Measurements from ENCODE around the gene MYO1F. TPM values are rescaled to one million over a fixed set of nuclear protein-coding genes. Genes with fewer than 3 reads are reported as not detected.
"Not testable (repeated sequence)": the region's sequence is repeated elsewhere in the genome, so short reads cannot be mapped to it uniquely, and the experiment has no call there.

MYO1F gene
- total RNA-seq, result 0.21 TPM in 1 of 2 replicates, not detected in the other
- polyA plus RNA-seq (2012), result 1.7 TPM

- DNase-seq (ENCODE audit: low read depth), result no peak
These were observed at the start of gene MYO1F for GRCh38 chr19:8577247-8577646. MYO1F (minus strand) TSS chr19:8577442; CDS start chr19:8577309, 133 bp downstream.

DNA sequence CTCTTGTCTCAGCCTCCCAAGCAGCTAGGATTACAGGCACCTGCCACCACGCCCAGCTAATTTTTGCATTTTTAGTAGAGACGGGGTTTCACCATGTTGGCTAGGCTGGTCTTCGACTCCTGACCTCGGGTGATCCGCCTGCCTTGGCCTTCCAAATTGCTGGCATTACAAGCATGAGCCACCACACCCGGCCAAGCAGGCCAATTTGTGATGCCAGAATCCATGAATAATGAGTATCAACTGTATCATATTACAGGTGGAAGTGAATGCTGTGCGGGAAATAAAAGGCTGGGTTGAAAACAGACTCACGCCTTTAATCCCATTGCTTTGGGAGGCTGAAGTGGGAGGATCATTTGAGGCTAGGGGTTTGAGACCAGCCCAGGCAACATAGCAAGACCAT is 49.6 kb upstream of the MYO1F start:
- peak; percentile 26 for DNase-seq (ENCODE audit: low read depth)

DNA sequence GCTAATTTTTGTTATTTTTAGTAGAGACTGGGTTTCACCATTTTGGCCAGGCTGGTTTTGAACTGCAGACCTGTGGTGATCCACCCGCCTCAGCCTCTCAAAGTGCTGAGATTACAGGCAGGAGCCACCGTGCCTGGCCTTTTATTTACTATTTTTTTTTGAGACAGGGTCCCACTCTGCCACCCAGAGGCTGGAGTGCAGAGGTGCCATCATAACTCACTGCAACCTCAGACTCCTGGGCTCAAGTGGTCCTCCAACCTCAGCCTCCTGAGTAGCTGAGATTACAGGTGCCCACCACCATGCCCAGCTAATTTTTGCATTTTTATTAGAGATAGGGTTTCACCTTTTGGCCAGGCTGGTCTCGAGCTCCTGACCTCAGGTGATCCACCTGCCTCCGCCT is 45.6 kb upstream of the MYO1F start:
- not testable (repeated sequence) for DNase-seq (ENCODE audit: low read depth)

GRCh38 chr19:8618751-8619150 is 41.5 kb upstream of the MYO1F start:
- no peak for DNase-seq (ENCODE audit: low read depth)

- no peak for DNase-seq (ENCODE audit: low read depth)
These were observed 40.7 kb upstream of the MYO1F start for GRCh38 chr19:8617984-8618383.

- not testable (repeated sequence) for DNase-seq (ENCODE audit: low read depth)
These were observed 40.1 kb upstream of the MYO1F start for GRCh38 chr19:8617325-8617724.

GRCh38 chr19:8616861-8617260 is 39.6 kb upstream of the MYO1F start:
- no peak for DNase-seq (ENCODE audit: low read depth)

- DNase-seq (ENCODE audit: low read depth), result peak; percentile 42
These were observed 38.8 kb upstream of the MYO1F start for GRCh38 chr19:8615813-8616596.

DNA sequence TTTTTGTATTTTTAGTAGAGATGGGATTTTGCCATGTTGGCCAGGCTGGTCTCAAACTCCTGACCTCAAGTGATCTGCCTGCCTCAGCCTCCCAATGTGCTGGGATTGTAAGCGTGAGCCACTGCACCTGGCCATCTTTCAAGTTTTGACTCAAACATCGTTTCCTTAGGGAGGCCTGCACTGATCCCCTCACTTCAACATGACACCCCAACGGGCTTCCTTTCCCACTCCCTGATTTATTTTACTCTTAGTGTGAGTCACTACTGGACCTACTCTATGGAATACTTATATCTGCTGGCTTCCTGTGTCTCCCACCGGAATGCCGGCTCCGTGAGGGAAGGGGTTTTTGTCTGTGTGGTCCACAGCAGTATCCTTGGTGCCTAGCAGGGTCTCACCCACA is 37.8 kb upstream of the MYO1F start:
- DNase-seq (ENCODE audit: low read depth), result no peak

DNA sequence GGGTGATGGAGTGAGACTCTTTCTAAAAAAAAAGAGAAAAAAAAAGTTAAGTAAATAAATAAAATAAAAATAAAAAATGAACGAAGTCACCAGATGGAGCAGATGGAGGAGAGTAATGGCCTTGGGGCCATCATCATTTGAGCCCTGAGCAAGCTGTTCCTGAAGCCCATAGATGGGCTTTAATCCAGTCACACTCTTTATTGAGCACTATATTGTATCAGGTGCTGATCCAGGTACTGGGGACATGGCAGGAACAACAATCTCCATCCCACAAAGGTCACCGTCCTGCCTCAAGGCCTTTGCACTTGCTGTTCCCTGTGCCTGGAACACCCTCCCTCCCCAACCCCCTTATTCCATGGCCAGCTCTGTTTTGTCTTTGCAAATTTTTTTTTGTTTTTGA is 37.2 kb upstream of the MYO1F start:
- DNase-seq (ENCODE audit: low read depth), result no peak

- peak; percentile 25 for DNase-seq (ENCODE audit: low read depth)
These were observed 35.5 kb upstream of the MYO1F start for GRCh38 chr19:8612807-8613171.

- DNase-seq (ENCODE audit: low read depth), result no peak
These were observed 34.9 kb upstream of the MYO1F start for GRCh38 chr19:8611877-8612806.

GRCh38 chr19:8611391-8611876 is 34.2 kb upstream of the MYO1F start:
- DNase-seq (ENCODE audit: low read depth), result no peak

DNA sequence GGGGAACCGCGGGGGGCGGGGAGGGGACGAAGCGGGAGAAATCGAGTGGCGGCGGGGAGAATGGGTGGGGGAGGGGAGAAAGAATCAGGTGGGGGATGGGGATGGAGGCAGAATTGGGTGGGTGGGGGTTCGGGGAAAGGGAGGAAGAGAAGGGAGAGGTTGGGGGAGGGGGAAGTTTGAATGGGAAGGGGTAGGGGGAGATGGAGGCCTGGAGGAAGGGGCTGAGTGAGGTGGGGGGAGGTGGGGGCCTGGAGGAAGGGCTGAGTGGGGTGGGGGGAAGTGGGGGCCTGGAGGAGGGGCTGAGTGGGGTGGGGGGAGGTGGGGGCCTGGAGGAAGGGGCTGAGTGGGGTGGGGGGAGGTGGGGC is 33.7 kb upstream of the MYO1F start:
- no peak for DNase-seq (ENCODE audit: low read depth)

- no peak for DNase-seq (ENCODE audit: low read depth)
These were observed 33.0 kb upstream of the MYO1F start, which contains the start of gene ADAMTS10 for GRCh38 chr19:8610041-8610935. ADAMTS10 (minus strand) TSS chr19:8610715; CDS start chr19:8605710, 5,005 bp downstream.

DNA sequence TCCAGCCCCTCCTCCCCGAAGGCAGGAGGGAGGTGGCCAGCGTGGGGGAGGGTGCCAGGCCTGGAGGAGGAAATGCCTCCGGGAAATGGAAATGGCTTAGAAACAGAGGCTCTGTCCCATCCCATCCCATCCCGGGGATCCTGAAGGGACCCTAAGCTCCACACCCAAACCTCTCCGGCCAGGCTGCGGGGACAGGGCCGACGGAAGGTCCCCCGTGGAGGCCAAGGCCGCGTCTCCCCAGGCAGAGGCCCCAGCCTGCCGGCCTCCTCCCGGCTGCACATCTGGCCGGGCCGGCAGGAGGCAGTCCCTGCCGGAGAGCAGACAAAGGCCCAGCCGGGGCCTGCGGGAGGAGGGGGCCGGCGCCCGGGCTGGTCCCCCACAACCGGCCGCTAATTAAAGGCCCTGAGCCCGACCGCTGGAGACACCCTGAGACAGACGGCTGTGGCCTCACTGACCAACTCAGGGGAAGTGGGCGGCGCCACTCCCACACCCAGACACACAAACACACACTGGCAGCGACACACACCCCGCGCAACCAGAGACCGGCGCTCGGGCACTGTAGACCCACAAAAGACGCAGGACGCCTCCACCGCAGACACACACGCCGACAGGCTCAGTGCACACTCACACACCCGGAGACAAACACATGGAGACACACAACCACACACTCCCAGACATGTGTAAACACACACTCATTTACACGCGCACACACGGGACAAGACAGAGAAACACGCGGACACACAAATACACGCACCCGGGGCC is 32.2 kb upstream of the MYO1F start:
- no peak for DNase-seq (ENCODE audit: low read depth)

DNA sequence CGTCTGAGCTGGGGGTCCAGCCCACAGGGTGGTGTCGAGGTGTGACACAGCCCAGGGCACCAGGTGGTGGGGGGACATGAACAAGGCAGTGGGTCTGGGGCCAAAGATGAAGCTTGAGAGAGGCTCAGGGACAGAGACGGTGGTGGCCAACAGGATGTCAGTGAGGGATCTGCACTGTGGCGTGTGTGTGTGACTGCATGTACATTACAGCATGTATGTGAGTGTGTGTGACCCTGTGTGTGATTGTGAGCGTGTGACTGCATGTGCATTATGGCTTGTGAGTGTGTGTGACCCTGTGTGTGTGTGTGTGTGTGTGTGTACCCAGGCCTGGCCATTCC is 31.7 kb upstream of the MYO1F start:
- DNase-seq (ENCODE audit: low read depth), result no peak

- no peak for DNase-seq (ENCODE audit: low read depth)
These were observed 30.1 kb upstream of the MYO1F start for GRCh38 chr19:8607386-8607785.

- DNase-seq (ENCODE audit: low read depth), result no peak
These were observed 28.3 kb upstream of the MYO1F start for GRCh38 chr19:8605514-8605913.

- DNase-seq (ENCODE audit: low read depth), result no peak
These were observed 24.6 kb upstream of the MYO1F start for GRCh38 chr19:8601796-8602195.

Data from myocyte (in vitro differentiated cells).